HUDEP-2 (cell line): ENCODE measurements around the gene KBTBD3.
"Not testable (repeated sequence)": the region's sequence is repeated elsewhere in the genome, so short reads cannot be mapped to it uniquely, and the experiment has no call there.

Experiments
- DNase-seq, 76 experiments: peaks; one replicate each; lab custom pipeline; 2025; ENCODE audit not compliant: unreplicated experiment in 76 of 76; lab: John Stamatoyannopoulos, UW

Gene KBTBD3

DNA sequence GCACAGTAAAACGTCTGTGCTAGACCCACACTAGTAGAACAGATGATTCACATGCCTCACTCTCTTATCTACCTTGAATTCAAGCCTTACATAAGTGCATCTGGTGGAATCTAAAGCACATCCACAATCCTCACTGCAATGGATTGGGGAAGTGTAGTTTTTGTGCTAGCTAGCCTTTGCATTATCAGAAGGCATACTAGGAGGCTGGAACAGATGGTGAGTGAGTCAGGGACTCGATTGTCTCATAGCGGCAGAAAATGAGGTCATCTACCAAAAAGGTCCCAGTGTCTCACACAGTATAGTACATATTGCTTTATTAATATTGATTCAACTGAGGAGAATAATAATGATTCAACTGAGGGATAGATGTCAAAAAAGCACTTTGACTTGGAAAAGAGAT is 64.4 kb downstream of the KBTBD3 start:
- peak in 3 of 76 experiments; percentile 2 to 7 (median 5) for DNase-seq

DNA sequence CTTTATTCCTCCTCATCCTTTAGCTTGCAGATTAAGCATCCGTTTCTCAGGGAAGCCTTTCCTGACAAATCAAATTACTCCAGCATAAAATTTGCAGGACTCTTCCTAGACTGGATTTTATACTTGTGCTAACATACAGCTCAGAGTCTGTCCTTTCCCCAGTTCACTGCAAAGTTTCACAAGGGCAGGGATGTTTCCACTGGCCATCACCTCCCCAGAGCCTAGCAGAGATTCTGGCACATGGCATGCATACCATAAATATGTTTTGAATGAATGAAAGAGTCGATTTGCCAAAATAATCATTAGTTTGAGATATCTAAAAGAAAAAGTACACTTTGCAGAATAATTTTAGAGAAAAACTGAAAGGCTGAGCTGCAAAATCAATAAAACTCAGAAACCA is 65.7 kb downstream of the KBTBD3 start:
- DNase-seq, result no peak

GRCh38 chr11:106003094-106003493 is 74.1 kb downstream of the KBTBD3 start:
- not testable (repeated sequence) for DNase-seq

DNA sequence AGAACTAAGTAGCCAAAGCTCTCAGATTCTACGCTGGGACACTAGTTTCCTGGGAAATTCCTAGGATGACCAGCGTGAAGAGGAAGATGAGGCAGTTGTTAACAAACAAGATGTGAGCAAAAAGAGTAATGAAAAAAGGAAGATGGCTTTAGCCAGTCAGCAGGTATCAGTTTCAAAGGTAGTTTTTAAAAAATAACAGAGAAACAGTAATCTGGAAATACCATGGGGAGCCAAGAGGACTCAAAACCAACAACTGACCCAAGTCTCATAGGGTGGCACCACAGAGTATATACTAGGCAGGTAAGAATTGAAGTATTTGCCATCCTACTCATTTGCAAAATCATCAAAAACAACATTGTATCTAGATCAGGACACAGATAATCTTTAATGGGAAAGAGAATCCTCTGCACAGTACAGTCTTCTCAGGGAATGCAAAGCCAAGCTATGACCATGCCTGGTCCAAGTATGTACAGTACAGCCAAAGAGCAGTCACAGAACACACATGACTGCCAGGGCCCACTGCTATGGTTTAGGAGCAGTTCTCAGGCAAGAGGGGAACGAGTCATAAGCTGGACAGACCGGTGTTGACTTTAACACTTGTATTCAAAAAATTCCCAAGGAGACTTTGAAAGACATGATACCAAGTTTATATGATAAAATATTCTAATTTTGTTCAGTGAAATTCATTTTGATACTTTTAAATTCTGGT is 75.7 kb downstream of the KBTBD3 start:
- DNase-seq, result no peak
